Right atrium auricular region (tissue), 2 donors: ENCODE results near the gene KRT85. TPM values are rescaled to one million over a fixed set of nuclear protein-coding genes. Genes with fewer than 3 reads are reported as not detected.

Experiments used
- DNase-seq: peaks from one replicate; pipeline ENCODE4 v3.0.0-alpha.2; 2019; ENCODE audit warnings: low spot score
- H3K27ac ChIP-seq, 2 donors: fragments of 200-600 bp; sonication (generic); 1 replicate in 1 of 2; 2 replicates in 1 of 2; pipeline ENCODE4 v1.5.1; 2016 to 2019
- H3K27me3 ChIP-seq, 2 donors: fragments of 200-600 bp; sonication (generic); one replicate each; pipeline versions ENCODE4 v1.5.1 to v1.6.0; 2017 to 2019
- H3K36me3 ChIP-seq: fragments of 200-600 bp; sonication (generic); one replicate; pipeline ENCODE4 v1.5.1; 2016
- H3K4me1 ChIP-seq, 2 donors: fragments of 200-600 bp; sonication (generic); one replicate each; pipeline versions ENCODE4 v1.5.1 to v1.6.0; 2017 to 2019
- H3K4me3 ChIP-seq, 2 donors: fragments of 200-600 bp; sonication (generic); 1 replicate in 1 of 2; 2 replicates in 1 of 2; pipeline ENCODE4 v1.5.1; 2017 to 2019; ENCODE audit warnings: mild to moderate bottlenecking in 1 of 2, moderate library complexity in 1 of 2
- H3K9me3 ChIP-seq, 2 donors: fragments of 200-600 bp; sonication (generic); one replicate each; pipeline ENCODE4 v1.5.1; 2019
- total RNA-seq, 2 donors: library from RNA; depleted of rRNA; stranded (reverse); fragments of >200 nt; gene quantifications; one replicate each; pipeline ENCODE4 v1.1.0, GENCODE V29; 2016
- TF ChIP-seq, protein P1 (sequence below), 2 donors: fragments of 200-600 bp; sonication (generic); IDR thresholded peaks; one replicate each; pipeline ENCODE4 v1.5.1; 2019; ENCODE audit warnings: antibody characterized with exemption in 2 of 2

The KRT85 gene
- total RNA-seq, 2 donors from 2014 or later = not detected

- no peaks in the 10 kb centered on the region for H3K27me3 ChIP-seq
- no peaks in the 10 kb centered on the region for H3K4me1 ChIP-seq
- TF ChIP-seq, protein P1, sequence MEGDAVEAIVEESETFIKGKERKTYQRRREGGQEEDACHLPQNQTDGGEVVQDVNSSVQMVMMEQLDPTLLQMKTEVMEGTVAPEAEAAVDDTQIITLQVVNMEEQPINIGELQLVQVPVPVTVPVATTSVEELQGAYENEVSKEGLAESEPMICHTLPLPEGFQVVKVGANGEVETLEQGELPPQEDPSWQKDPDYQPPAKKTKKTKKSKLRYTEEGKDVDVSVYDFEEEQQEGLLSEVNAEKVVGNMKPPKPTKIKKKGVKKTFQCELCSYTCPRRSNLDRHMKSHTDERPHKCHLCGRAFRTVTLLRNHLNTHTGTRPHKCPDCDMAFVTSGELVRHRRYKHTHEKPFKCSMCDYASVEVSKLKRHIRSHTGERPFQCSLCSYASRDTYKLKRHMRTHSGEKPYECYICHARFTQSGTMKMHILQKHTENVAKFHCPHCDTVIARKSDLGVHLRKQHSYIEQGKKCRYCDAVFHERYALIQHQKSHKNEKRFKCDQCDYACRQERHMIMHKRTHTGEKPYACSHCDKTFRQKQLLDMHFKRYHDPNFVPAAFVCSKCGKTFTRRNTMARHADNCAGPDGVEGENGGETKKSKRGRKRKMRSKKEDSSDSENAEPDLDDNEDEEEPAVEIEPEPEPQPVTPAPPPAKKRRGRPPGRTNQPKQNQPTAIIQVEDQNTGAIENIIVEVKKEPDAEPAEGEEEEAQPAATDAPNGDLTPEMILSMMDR (IDR thresholded peaks at IDR 0.05) = no peak
- H3K4me3 ChIP-seq = no peak overlapping the region
- no peaks in the 10 kb centered on the region for H3K36me3 ChIP-seq
- H3K27ac ChIP-seq = no peak overlapping the region
- no peaks in the 10 kb centered on the region for H3K9me3 ChIP-seq
- no peak for DNase-seq
Measured at GRCh38 chr12:52399756-52400155, 32.5 kb upstream of the KRT85 start.

- Histone ChIP-seq H3K9me3 (no peaks in the 10 kb centered on the region), H3K27ac (no peak overlapping the region), H3K36me3 (no peaks in the 10 kb centered on the region), H3K4me1 (no peaks in the 10 kb centered on the region), H3K27me3 (no peaks in the 10 kb centered on the region), H3K4me3 (no peak overlapping the region)
- no peak for DNase-seq
- TF ChIP-seq, protein P1 (IDR thresholded peaks at IDR 0.05) = no peak
Measured at GRCh38 chr12:52398176-52398575, 30.9 kb upstream of the KRT85 start.

DNA sequence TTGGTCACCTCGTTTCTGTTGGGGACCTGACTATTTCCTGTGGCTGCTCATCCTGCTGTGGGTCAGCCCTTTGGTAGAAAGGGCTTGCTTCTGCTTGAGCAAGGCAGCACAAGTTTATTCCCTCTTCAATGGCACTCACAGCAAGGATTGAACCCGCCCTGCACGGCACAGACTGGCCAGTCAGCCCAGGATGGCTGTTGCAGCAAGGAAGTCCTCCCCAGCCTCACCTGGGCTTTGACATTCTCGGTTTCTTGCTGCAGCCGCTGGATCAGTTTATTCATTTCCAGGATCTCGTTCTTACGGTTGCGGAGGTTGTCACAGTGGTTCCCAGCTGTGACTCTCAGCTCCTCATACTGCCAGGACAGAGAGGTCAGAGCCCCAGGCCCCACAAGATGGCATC is 29.4 kb upstream of the KRT85 start:
- TF ChIP-seq, protein P1 (IDR thresholded peaks at IDR 0.05) = no peak
- H3K9me3 ChIP-seq = no peaks in the 10 kb centered on the region
- H3K27ac ChIP-seq = no peak overlapping the region
- no peaks in the 10 kb centered on the region for H3K27me3 ChIP-seq
- no peak overlapping the region for H3K4me3 ChIP-seq
- DNase-seq = no peak
- no peaks in the 10 kb centered on the region for H3K4me1 ChIP-seq
- no peaks in the 10 kb centered on the region for H3K36me3 ChIP-seq

DNA sequence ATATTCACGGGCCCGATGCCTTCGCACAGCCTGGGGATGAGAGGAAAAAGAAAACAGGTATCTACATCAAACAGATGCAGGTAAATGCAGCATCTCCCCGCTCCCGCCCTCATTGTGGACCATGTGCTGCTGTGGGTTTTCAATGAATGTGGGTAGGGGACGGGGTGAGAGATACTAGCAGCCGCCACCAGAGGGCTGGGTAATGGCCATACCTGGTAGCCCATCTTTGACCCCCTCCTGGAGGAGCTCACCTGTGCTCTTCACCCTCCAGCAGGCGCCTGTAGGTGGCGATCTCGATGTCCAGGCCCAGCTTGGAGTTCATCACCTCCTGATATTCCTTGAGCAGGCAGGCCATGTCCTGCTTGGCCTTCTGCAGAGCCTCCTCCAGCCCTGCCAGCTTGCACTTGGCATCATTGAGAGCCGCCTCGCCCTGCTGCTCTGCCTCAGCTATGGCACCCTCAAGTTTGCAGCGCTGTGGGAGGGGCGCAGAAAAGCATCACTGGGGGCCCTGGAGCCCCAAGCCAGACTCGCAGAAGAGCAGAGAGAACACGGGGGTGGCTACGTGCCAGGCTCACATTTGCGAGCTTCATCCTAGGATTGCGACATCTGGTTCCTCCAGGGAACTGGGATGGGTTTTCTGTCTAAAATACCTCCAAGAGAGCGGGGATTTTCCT is 28.6 kb upstream of the KRT85 start:
- H3K36me3 ChIP-seq = no peaks in the 10 kb centered on the region
- no peaks in the 10 kb centered on the region for H3K27me3 ChIP-seq
- H3K27ac ChIP-seq = no peak overlapping the region
- TF ChIP-seq, protein P1 (IDR thresholded peaks at IDR 0.05) = no peak
- no peaks in the 10 kb centered on the region for H3K4me1 ChIP-seq
- no peak for DNase-seq
- no peaks in the 10 kb centered on the region for H3K9me3 ChIP-seq
- no peak overlapping the region for H3K4me3 ChIP-seq

DNA sequence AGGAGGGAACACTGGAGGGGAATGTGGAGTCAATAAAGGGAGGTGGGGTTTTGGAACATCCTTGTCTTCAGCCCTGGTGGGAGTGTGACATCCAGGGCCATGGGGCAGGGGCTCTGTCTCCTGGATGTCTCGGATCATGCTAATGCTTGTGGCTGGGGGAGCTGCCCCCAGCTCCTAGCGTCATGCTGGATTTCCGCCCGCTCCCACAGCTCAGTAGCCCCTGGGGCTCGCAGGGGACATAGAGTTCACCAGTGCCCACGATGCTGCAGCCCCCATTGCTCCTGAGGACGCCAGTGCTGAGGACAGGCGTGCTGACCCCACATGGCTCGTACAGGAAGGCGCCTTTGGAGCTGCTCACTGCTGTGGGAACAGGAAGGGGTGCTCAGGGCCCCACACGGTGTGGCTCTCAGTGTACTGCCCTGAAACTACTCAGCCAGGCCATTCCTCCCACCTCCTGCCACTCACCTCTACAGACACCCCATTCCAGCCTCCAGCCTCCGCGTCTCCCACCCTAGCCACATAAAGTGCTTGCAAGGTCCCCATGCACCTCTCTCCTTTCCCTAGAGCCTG is 27.6 kb upstream of the KRT85 start:
- TF ChIP-seq, protein P1 (IDR thresholded peaks at IDR 0.05) = no peak

More for the DNA sequence above, 27.6 kb upstream of the KRT85 start:
- H3K9me3 ChIP-seq = no peaks in the 10 kb centered on the region
- DNase-seq = no peak
- H3K4me1 ChIP-seq = no peaks in the 10 kb centered on the region
- no peaks in the 10 kb centered on the region for H3K36me3 ChIP-seq
- no peak overlapping the region for H3K4me3 ChIP-seq
- no peaks in the 10 kb centered on the region for H3K27me3 ChIP-seq
- no peak overlapping the region for H3K27ac ChIP-seq
